K562 (cell line): ENCODE results near the gene TSGA10IP. TPM values are rescaled to one million over a fixed set of nuclear protein-coding genes. Genes with fewer than 3 reads are reported as not detected.

Source experiments
- ATAC-seq: fragments of 200-7000 bp; cut with Tn5 transposase; 3 replicates; pipeline ENCODE4 v1.9.1; 2020; ENCODE audit warnings: moderate library complexity
- BruUV-seq: library from RNA; stranded (reverse); fragments of 400-500 nt; replicated peaks from 2 replicates; lab custom pipeline; 2021; lab: Mats Ljungman, UMichigan
- CTCF ChIA-PET: fragments of 300-600 bp; formaldehyde crosslinking; extraction: SDS; loops from one replicate; lab custom pipeline; 2021; ENCODE audit warnings: low intra/inter-chr PET ratio; lab: Yijun Ruan, JAX
- POLR2A ChIA-PET: fragments of 300-600, 350-650 bp; sonication (Branson Sonifier 250); formaldehyde crosslinking; extraction: SDS; loops from one replicate; lab custom pipeline; 2021; ENCODE audit warnings: antibody characterized with exemption, inconsistent platforms; lab: Yijun Ruan, JAX
- DNase-seq, 4 experiments: peaks; one replicate each; pipeline versions ENCODE4 v3.0.0 to v3.0.0-alpha.2; 2011 to 2018; ENCODE audit warnings: low spot score in 3 of 4, mixed read lengths in 3 of 4; ENCODE audit errors: extremely low read depth in 1 of 4
- FAIRE-seq: peaks from 2 replicates; lab custom pipeline; 2011; peaks lifted over from hg19 to GRCh38; lab: Jason Lieb, UNC
- H2AFZ ChIP-seq: 2 replicates; pipeline ENCODE4 v1.6.0; 2011; ENCODE audit warnings: low read depth, low read length, control low read depth, inconsistent platforms
- H3K27ac ChIP-seq: fragments of 200-600 bp; 3 replicates; pipeline ENCODE4 v1.8.0; 2011; ENCODE audit warnings: low read depth, mild to moderate bottlenecking, control low read depth, inconsistent platforms, low read length, moderate library complexity, mixed read lengths; ENCODE audit errors: extremely low read depth
- H3K27me3 ChIP-seq, 2 experiments: fragments of 300-600 bp in 1 of 2; 2 replicates in 1 of 2; 3 replicates in 1 of 2; pipeline versions ENCODE4 v1.6.0 to v1.8.0; 2011; ENCODE audit warnings: inconsistent platforms in 2 of 2, low read length in 2 of 2, mild to moderate bottlenecking in 1 of 2, mixed read lengths in 1 of 2, moderate library complexity in 1 of 2; ENCODE audit not compliant: control insufficient read depth in 2 of 2, insufficient read depth in 2 of 2
- H3K36me3 ChIP-seq: fragments of 300-600 bp; 3 replicates; pipeline ENCODE4 v1.8.0; 2011; ENCODE audit warnings: mild to moderate bottlenecking, low read length, inconsistent platforms; ENCODE audit not compliant: control insufficient read depth, insufficient read depth
- H3K4me1 ChIP-seq, 2 experiments: fragments of 200-600 bp in 1 of 2; replicated peaks in 1 of 2; 2 replicates in 1 of 2; 3 replicates in 1 of 2; pipeline versions ENCODE4 v1.5.1 to v1.8.0; 2011; ENCODE audit warnings: inconsistent platforms in 2 of 2, low read length in 2 of 2, mild to moderate bottlenecking in 1 of 2, mixed read lengths in 1 of 2, moderate library complexity in 1 of 2; ENCODE audit not compliant: control insufficient read depth in 2 of 2, insufficient read depth in 2 of 2
- H3K4me2 ChIP-seq: 2 replicates; pipeline ENCODE4 v1.6.1; 2011; ENCODE audit warnings: low read length, control low read depth, inconsistent platforms, mixed read lengths; ENCODE audit not compliant: insufficient read depth
- H3K4me3 ChIP-seq: fragments of 200-600 bp; sonication (generic), shearing (Covaris generic); 2 replicates; pipeline ENCODE4 v1.5.1; 2016; ENCODE audit warnings: control low read depth, inconsistent platforms
- H3K79me2 ChIP-seq: fragments of 200-600 bp; 3 replicates; pipeline ENCODE4 v1.8.0; 2011; ENCODE audit warnings: low read length, inconsistent platforms; ENCODE audit not compliant: control insufficient read depth, insufficient read depth
- H3K9ac ChIP-seq, 2 experiments: 2 replicates each; pipeline versions ENCODE4 v1.6.0 to v1.6.1; 2011; ENCODE audit warnings: low read depth in 2 of 2, low read length in 2 of 2, control low read depth in 1 of 2, inconsistent platforms in 1 of 2, mild to moderate bottlenecking in 1 of 2, mixed read lengths in 1 of 2; ENCODE audit not compliant: insufficient read depth in 1 of 2
- H3K9me1 ChIP-seq: one replicate; pipeline ENCODE4 v1.6.0; 2011; ENCODE audit warnings: inconsistent platforms, mild to moderate bottlenecking, low read length, moderate library complexity; ENCODE audit not compliant: control insufficient read depth, insufficient read depth
- H3K9me3 ChIP-seq: replicated peaks from 2 replicates; pipeline ENCODE4 v1.5.1; 2011; ENCODE audit warnings: low read depth, low read length, inconsistent platforms; ENCODE audit not compliant: control insufficient read depth, insufficient read depth
- H4K20me1 ChIP-seq: replicated peaks from 2 replicates; pipeline ENCODE4 v1.6.1; 2011; ENCODE audit warnings: low read length, inconsistent platforms, mixed read lengths; ENCODE audit not compliant: control insufficient read depth, insufficient read depth
- GATAD2A ChIP-seq: fragments of 450-650 bp; IDR thresholded peaks from 2 replicates; pipeline ENCODE4 v1.6.1; 2017
- NR1H2 ChIP-seq: sonication (generic); formaldehyde crosslinking; IDR thresholded peaks from 2 replicates; pipeline ENCODE4 v1.4.0; 2020; ENCODE audit warnings: mild to moderate bottlenecking, missing genetic modification reagents
- POLR2A ChIP-seq: fragments of 450-650 bp; conservative IDR thresholded peaks from 2 replicates; pipeline ENCODE4 v1.6.1; 2016
- RBM25 ChIP-seq: fragments of 200-400 bp; formaldehyde crosslinking; IDR thresholded peaks from 2 replicates; pipeline ENCODE4 v1.6.1; 2018; ENCODE audit warnings: low read length, low read depth, moderate library complexity; ENCODE audit not compliant: severe bottlenecking
- SUPT5H ChIP-seq: fragments of 450-650 bp; IDR thresholded peaks from 2 replicates; pipeline ENCODE4 v1.6.1; 2016
- ZFP36 ChIP-seq: fragments of 150-350 bp; IDR thresholded peaks from 2 replicates; pipeline ENCODE4 v1.6.1; 2018; ENCODE audit warnings: low read length, low read depth; ENCODE audit not compliant: partially characterized antibody
- ZNF121 ChIP-seq: sonication (generic); formaldehyde crosslinking; conservative IDR thresholded peaks from 2 replicates; pipeline ENCODE4 v1.8.0; 2022; ENCODE audit warnings: missing genetic modification reagents
- ZNF76 ChIP-seq: fragments of 250-450 bp; sonication (Bioruptor Pico); IDR thresholded peaks from 2 replicates; pipeline ENCODE4 v1.4.0; 2020; ENCODE audit warnings: mild to moderate bottlenecking, moderate library complexity, borderline replicate concordance
- WGBS: fragments of 100-300 bp; shearing (Covaris generic); methylation state at CpG from one replicate; pipeline ENCODE4 v1.1.6; 2016; ENCODE audit warnings: low coverage, mixed read lengths; ENCODE audit not compliant: insufficient coverage; ENCODE audit errors: missing lambda C conversion rate; 5-methylcytosine and 5-hydroxymethylcytosine counted together
- in situ Hi-C: fragments of 300-500 bp; cut with MboI; formaldehyde crosslinking; loops from 4 replicates; pipeline ENCODE4 v1.15.0; 2018; ENCODE audit warnings: inconsistent platforms, mixed read lengths
- intact Hi-C: fragments of 100-400 bp; cut with micrococcal nuclease; formaldehyde crosslinking; loops from 2 replicates; pipeline ENCODE4 v1.14.2; 2022
- polyA plus RNA-seq, 8 experiments: library from polyadenylated mRNA; depleted of rRNA in 4 of 8; stranded (reverse) in 5 of 8; unstranded in 3 of 8; fragments of >200 nt; fragmentation: Nextera tagmentation in 2 of 8; fragmentation: Illumina TruSeq in 1 of 8; extraction: Ambion mirVana in 2 of 8; extraction: Trizol in 1 of 8; gene quantifications; 2 replicates each; pipeline versions ENCODE4 v1.2.1 to v1.2.3, GENCODE V29; 2011 to 2014; ENCODE audit warnings: inconsistent platforms in 1 of 8, missing spikeins in 1 of 8
- total RNA-seq, 7 experiments: library from RNA; depleted of rRNA in 6 of 7; stranded (reverse); fragments of >200 nt in 6 of 7; fragmentation: Illumina TruSeq in 2 of 7; extraction: Trizol in 2 of 7; gene quantifications; 2 replicates each; pipeline versions ENCODE4 v1.2.1 to v1.2.3, GENCODE V29; 2011 to 2021; ENCODE audit warnings: low replicate concordance in 1 of 7
- TF ChIP-seq, protein P1 (sequence below): sonication (generic); IDR thresholded peaks from 2 replicates; pipeline ENCODE4 v1.6.1; 2016
- TF ChIP-seq, protein P2 (sequence below), 2 experiments: fragments of 450-650 bp; IDR thresholded peaks; 2 replicates each; pipeline ENCODE4 v1.6.1; 2016; ENCODE audit warnings: mild to moderate bottlenecking in 2 of 2, borderline replicate concordance in 1 of 2, low read depth in 1 of 2, moderate library complexity in 1 of 2

TSGA10IP gene
- total and polyA plus RNA-seq, 9 of the 15 experiments (the other 6 are each of a cell fraction or from before 2014, with no cell fraction given) = not detected

DNA sequence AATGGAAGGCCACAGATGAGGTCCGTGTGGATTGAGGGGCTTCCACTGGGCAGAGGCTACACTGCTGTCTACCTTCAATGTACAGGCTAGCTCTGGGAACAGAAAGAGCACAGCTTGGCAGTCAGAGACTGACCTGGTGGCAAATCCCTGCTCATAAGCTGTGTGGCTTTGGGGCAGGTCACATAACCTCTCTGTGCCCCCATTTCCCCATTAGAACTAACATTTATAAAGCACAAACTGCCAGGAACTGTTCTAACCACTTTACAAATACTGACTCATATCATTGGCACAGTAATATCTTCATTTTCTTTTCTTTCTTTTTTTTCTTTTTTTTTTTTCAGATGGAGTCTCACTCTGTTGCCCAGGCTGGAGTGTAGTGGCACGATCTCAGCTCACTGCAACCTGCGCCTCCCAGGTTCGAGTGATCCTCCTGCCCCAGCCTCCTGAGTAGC, 48.2 kb upstream of the TSGA10IP start:
- ChIA-PET CTCF (no interaction called here), POLR2A (interaction anchor here (1.0 to 8.0 kb wide), 6 partner anchors 7 to 65 kb away, joined by 4 to 136 read pairs (median 8); partner anchors contain the start of genes CCDC85B and FIBP)
- in situ Hi-C loops = no loop called here
- H3K4me3 ChIP-seq = no peak overlapping the region
- H3K9me3 ChIP-seq = no peaks in the 10 kb centered on the region
- ATAC-seq (no peak), DNase-seq (no peak), FAIRE-seq (no peak)
- intact Hi-C loops = no loop called here
- H2AFZ ChIP-seq = no peak overlapping the region
- peaks cover 70% of the 10 kb centered on the region for H3K36me3 ChIP-seq
- H3K79me2 ChIP-seq = peaks cover 77% of the 10 kb centered on the region
- peaks cover 45 to 69% of the 10 kb centered on the region in 2 experiments for H3K4me1 ChIP-seq
- peaks cover 33% of the 10 kb centered on the region for H4K20me1 ChIP-seq
- 85% methylated on average over 3 of the region's 4 CpGs for WGBS
- no TSS peak for BruUV-seq
- H3K27ac ChIP-seq = peak overlapping the region; percentile 36; the same call in 2 of the 3 replicates
- no peak overlapping the region for H3K4me2 ChIP-seq
- H3K9ac ChIP-seq = peak overlapping the region in 1 of 2 experiments; percentile 73; a peak in 1 of 4 replicates
- no peaks in the 10 kb centered on the region for H3K9me1 ChIP-seq
- no peaks in the 10 kb centered on the region for H3K27me3 ChIP-seq
- TF ChIP-seq POLR2A = peak; percentile 52
- TF ChIP-seq, protein P1, sequence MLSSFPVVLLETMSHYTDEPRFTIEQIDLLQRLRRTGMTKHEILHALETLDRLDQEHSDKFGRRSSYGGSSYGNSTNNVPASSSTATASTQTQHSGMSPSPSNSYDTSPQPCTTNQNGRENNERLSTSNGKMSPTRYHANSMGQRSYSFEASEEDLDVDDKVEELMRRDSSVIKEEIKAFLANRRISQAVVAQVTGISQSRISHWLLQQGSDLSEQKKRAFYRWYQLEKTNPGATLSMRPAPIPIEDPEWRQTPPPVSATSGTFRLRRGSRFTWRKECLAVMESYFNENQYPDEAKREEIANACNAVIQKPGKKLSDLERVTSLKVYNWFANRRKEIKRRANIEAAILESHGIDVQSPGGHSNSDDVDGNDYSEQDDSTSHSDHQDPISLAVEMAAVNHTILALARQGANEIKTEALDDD = no peak
- TF ChIP-seq RBM25 = peak; percentile 63
- TF ChIP-seq, protein P2, sequence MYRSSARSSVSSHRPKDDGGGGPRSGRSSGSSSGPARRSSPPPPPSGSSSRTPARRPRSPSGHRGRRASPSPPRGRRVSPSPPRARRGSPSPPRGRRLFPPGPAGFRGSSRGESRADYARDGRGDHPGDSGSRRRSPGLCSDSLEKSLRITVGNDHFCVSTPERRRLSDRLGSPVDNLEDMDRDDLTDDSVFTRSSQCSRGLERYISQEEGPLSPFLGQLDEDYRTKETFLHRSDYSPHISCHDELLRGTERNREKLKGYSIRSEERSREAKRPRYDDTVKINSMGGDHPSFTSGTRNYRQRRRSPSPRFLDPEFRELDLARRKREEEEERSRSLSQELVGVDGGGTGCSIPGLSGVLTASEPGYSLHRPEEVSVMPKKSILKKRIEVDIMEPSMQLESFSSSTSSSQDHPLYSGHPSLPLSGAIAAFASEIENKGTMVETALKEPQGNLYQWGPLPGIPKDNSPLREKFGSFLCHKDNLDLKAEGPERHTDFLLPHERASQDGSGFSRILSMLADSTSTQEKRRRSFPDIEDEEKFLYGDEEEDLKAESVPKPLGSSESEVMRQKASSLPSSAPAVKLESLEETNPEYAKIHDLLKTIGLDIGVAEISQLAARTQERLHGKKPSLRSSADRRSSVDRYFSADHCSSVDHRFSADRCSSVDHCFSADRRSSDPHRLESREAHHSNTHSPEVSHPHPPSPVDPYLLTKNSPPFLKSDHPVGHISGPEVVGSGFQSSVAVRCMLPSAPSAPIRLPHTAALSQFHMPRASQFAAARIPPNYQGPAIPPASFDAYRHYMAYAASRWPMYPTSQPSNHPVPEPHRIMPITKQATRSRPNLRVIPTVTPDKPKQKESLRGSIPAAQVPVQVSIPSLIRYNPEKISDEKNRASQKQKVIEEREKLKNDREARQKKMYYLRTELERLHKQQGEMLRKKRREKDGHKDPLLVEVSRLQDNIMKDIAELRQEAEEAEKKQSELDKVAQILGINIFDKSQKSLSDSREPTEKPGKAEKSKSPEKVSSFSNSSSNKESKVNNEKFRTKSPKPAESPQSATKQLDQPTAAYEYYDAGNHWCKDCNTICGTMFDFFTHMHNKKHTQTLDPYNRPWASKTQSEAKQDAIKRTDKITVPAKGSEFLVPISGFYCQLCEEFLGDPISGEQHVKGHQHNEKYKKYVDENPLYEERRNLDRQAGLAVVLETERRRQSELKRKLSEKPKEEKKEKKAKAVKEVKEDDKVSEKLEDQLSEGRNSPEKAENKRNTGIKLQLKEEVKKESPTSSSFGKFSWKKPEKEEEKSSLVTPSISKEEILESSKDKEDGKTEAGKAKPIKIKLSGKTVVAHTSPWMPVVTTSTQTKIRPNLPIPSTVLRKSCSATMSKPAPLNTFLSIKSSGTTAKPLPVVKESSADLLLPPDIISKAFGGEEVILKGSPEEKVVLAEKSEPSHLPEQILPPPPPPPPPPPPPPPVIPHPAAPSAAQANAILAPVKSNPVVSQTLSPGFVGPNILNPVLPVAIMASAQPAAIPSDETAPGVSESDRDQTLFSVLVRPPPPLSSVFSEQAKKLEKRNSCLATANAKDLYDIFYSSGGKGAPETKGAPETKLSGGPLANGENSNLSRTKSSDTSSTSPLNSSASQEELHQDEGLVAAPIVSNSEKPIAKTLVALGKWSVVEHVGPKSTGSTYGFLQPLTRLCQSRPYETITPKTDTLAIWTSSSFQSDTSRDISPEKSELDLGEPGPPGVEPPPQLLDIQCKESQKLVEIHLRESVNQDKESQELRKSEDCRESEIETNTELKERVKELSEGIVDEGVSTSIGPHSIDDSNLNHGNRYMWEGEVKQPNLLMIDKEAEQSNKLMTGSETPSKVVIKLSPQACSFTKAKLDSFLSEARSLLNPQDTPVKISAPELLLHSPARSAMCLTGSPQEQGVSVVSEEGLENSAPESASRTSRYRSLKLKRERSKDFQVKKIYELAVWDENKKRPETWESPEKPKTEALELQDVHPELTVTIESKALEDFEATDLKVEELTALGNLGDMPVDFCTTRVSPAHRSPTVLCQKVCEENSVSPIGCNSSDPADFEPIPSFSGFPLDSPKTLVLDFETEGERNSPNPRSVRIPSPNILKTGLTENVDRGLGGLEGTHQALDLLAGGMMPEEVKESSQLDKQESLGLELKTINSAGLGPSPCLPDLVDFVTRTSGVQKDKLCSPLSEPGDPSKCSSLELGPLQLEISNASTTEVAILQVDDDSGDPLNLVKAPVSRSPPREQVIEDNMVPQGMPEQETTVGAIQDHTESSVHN (IDR thresholded peaks at IDR 0.05; ENCODE audit: borderline replicate concordance in 1 of 2, low read depth in 1 of 2) = no peak
- no peak for TF ChIP-seq GATAD2A
- no peak for TF ChIP-seq ZNF76
- TF ChIP-seq SUPT5H = peak; percentile 47; the same call in 1 of the 2 replicates
- TF ChIP-seq NR1H2 = no peak
- TF ChIP-seq ZFP36 = peak; percentile 43
- peak; percentile 88; the same call in 1 of the 2 replicates for TF ChIP-seq ZNF121 (CRISPR knock-in tag)
